Activated CD8-positive, alpha-beta memory T cell treated with anti-CD3 and anti-CD28 coated beads for 4 hours (primary cell): ENCODE data around the gene ART3.

ENCODE experiments used
- DNase-seq, 2 donors: peaks; one replicate each; pipeline ENCODE4 v3.0.0-alpha.2; 2020; ENCODE audit warnings: low read depth in 2 of 2

The ART3 gene

GRCh38 chr4:76072760-76073159 lies 1.7 kb upstream of the ART3 start:
- no peak for DNase-seq

DNA sequence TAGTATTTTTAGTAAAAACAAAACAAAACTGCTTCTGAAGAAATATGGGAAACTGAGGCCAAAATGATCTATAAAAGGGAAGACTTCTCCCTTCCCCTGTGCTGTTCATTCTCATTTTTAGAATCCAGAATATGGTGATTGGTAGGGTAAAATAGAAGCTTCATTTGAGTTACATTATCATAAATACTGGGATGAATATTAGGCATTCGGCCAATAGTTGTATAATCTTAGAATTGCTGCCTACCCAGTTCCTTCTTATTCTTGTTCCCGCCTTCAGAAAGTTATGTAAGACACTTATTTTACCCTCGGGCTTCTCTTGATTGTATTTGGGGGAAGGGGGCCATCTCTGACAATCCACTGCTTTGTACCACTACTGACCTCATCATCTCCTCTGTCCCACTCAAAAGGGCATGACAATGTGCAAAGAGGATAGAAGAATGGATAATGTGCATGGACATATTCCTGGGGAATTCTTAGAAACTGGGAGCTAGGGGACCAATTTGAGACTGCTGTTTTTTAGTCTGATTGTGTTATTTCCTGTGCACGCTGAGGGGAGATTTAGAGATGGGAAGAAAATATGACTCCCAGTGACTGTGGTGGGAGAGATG lies 588 bp downstream of the ART3 start:
- DNase-seq, result no peak

GRCh38 chr4:76078033-76078613 lies 3.6 kb downstream of the ART3 start:
- DNase-seq, result no peak

DNA sequence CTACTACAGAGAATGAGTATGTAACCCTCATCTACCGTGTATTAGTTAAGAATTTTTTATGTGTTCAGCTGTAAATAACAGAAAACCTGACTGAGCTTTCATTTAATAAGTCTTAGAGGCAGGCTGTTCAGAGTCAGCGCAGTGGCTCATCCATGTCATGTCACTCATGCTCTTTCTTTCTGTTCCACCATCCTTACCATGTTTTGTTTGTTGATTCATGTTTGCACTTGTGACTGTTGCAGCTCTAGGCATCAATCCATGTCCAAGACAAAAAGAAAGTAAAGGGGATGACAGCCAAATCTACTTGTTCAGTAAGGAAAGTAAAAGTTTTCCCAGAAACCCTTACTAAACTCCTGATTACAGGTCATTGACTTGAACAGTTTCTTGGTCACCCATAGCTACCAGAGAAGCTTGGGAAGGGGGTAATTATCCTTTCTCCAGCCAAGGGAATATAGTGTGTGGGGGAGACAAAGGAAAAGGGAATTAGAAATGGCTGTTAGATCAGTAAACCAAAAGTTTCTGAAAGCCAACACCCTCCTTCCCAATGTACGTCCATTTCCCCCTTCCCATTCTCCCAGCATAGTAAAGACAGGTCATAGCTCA lies 9.0 kb downstream of the ART3 start:
- no peak for DNase-seq

DNA sequence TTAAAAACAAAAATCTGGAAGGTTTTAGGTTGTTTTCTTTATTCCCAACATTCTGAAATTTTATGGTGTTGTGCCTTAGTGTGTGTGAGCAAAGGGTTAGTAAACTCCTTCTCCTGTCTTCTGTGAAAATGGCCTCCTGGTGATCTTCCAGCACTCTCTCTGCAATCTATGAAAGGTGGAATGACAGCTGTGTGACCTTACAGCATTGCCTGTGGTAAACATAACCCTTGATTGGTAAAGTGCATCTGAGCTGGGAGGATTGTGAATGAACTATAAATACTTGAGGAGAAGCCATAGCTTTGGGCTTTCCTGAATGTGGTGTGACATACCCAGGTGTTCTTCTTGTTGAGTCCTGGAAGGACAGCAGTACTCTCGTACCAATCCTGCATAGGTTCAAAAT lies 10.0 kb downstream of the ART3 start:
- DNase-seq, result no peak

GRCh38 chr4:76087007-76087769 lies 12.7 kb downstream of the ART3 start:
- DNase-seq, result no peak

- no peak for DNase-seq
Measured at GRCh38 chr4:76088719-76089118, 14.2 kb downstream of the ART3 start.

DNA sequence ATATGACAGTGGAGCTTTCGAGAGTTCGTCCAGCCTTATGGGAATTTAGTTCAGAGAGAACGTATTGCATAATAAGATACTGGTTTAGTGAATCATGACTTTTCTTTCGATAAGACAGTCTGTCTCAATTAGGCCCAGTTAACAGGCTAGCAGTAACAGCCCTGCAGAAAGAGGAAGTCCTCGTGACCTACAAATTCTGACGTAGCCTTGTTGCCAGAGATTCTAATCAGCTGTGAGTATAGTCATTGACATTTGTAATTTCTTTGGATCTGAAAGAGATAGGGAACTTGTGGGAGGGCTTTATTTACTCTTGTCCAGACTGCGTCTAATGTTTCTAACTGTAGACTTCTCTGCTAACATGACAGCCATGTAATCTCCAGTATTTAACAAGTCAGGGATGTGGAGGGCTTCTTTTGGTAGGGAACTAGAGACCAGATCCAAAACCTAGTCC lies 15.8 kb downstream of the ART3 start:
- no peak for DNase-seq

DNA sequence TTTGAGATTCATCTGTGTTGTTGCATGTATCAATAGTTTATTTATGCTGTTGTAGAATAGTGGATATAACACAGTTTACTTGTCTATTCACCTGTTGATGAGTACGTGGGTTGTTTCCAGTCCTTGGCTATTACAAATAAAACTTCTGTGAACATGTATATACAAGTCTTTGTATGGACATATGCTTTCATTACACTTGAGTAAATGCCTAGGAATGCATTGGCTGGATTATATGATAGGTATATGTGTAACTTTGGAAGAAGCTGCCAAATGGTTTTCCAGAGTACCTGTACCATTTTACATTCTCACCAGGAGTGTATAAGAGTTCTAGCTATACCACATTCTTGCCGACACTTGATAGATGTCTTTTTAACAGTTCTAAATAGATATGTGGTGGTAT lies 16.5 kb downstream of the ART3 start:
- no peak for DNase-seq

DNA sequence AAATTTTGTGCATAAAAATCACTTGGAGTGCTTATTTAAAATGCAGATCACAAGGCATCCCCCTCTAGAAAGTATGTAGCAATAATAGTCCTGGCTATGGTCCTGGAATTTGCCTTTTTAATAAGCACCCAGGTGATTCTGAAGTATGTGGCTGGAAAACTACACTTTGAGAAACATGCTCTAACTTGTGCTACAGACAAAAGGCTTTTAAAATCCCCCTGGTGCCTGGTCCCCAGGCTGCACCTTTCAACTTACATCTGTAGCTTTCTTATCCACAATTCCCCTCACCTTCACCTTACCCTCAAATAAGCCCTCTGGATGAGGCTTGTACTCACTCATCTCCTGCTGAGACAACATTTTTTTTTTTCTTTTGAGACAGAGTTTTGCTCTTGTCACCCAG lies 21.1 kb downstream of the ART3 start:
- no peak for DNase-seq

DNA sequence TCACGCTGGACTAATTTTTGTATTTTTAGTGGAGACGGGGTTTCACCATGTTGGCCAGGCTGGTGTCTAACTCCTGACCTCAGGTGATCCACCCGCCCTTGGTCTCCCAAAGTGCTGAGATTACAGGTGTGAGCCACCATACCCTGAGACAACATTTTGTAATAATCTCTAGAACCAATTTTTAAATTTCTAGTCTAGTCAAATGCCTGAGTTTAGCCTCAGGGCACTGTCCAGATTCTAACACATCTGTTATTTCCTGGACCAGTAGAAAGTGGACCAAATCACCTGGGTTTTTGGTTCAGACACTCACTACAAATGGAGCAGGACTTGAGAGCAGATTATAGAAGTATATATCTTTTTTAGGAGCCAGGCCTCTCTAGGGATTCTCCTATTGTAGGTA lies 21.6 kb downstream of the ART3 start:
- DNase-seq, result no peak

GRCh38 chr4:76105652-76106051 lies 31.1 kb downstream of the ART3 start:
- no peak for DNase-seq

DNA sequence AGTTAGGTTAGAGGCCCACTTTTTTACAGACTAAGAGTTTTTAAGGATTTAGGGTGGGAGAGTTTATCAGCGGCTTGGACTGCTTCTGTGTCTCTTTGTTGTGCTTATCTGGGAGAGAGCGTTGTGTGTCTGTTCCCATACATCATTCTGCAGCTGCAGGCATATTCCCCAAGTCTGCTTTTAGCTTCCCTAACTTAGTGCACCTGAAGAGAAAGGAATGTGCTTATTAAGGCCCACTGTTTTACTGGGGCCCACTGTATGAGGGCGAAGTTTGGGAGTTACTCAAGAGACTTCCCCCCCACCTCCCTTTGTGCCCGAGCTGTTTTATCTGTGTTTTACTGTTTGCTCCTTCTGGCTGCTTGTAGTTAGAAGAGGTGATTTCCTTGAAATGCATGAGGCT lies 31.9 kb downstream of the ART3 start:
- DNase-seq, result no peak

GRCh38 chr4:76108467-76109181 lies 34.1 kb downstream of the ART3 start:
- DNase-seq, result no peak

- no peak for DNase-seq
Measured at GRCh38 chr4:76116821-76117220, 42.3 kb downstream of the ART3 start.

DNA sequence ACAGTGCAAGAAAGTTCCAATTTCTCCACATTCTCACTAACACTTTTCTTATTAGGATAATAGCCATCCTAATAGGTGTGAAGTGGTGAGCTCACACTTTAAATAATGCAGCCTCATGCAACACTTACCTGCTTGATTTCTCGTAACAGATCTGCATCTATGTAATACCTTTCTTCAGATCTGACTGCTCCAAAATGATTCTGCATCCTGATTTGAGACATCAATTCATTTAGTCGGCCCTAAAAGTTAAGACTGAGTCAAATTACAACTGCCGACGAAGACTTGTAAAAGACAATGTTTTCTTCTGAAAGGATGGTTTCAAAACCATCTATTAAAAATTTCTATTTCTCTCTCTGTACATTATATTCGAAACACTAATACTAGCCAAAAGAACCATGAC lies 43.0 kb downstream of the ART3 start:
- DNase-seq, result no peak

DNA sequence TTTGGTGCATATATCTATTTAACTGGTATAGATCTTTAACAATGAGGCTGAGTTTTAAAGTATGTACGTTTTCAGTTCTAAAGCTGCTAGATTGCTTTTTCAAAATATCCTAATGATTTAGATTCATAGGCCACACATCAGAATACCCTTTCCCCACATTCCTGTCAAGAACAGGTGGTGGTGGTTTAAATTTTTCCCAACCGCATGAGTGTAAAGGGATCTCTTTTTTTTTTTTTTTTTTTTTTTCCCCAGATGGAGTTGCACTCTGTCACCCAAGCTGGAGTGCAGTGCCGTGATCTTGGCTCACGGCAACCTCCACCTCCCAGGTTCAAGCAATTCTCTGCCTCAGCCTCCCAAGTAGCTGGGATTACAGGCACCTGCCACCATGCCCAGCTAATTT lies 45.7 kb downstream of the ART3 start:
- no peak for DNase-seq

DNA sequence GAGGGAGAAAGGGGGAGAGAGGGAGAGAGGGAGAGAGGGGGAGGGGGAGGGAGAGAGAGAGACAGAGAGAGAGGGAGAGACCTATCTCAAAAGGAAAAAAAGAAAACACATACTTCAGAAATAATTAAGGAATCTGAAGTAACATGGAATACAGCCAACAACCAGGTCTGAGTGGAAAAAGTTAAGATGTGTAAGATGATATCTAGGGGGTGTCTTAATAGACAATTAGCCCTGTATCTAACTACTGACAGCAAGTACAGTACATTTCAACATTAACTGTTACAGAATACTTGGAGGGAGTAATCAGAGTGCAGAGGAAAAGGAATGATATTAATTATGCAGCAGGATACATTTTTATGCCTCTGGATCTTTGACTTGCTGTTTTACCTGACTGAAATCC lies 51.3 kb downstream of the ART3 start:
- no peak for DNase-seq

- no peak for DNase-seq
Measured at GRCh38 chr4:76127754-76128153, 53.2 kb downstream of the ART3 start.

DNA sequence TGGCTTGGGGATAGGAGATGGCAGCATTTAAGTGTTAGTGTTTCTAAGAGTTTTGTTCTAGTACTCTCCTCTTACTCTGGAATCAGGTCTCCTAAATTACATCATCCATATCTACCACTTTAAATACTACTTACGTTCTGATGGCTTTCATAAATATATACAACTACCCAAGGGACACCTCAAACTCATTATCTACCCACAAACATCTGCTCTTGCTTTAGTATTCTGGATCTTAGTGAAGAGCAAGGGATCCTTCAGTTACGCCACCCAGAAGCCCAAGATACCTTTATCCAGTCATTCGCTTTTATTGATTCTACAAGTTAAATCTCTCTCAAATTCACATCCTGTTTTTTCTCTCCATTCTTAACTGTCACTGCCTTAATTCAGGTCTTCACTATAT lies 66.7 kb downstream of the ART3 start:
- no peak for DNase-seq

DNA sequence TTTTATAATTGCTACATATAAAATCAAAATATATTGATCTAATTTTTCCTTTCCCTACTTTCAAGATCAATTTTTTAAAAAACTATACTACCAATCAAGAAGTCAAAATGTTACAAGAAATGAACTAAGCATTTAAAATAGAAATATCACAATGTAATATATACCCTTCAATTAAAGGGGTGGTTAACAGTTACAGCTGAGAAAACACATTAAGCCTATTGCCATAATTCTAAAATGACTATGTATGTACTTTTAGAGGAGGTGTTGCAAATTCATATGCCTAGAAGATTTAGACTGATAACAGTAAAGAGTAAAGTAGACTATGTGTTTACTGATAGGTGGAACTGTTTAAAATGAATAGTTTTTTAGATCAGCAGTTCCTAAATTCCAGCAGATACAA lies 70.0 kb downstream of the ART3 start:
- no peak for DNase-seq

DNA sequence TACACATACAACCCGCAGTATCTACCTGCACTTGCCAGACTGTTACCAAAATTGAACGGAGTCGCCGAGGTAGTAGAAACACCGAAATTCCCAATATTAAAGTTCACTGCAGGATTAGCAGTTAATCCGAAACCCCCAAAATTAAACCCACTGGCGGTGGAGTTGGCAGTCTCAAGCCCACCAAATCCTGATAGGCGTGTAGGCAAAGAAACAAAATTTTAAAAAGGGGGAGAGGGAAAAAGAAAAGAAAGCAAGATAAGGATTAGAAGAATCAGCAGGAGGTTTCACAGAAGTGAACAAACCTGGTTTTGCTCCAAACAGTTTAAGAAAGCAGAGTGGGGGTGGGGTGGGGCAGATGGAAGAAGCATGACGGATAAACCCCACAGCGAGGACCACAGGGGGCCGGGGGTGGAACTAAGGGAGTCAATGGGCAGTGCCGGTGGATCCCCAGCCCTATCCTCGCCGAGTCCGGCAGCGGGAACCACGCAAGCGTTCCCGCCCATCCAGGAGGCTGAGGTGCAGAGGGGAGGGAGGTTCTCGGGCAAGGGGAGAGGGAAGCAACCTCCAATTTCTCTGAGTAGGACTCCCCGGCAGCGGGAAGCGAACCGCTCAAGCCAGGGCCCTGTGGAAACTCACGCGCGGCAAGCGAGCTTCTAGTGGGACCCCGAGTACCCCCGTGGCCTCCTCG lies 73.1 kb downstream of the ART3 start:
- peak in 1 of 2 donors; percentile 12 for DNase-seq
